ENCODE results near the gene JOSD2.

The JOSD2 gene

GRCh38 chr19:50512999-50513745 lies 2.2 kb upstream of the JOSD2 start:
- no peak for DNase-seq

- no peak for DNase-seq
These were observed 1.4 kb upstream of the JOSD2 start for GRCh38 chr19:50512112-50512998.

DNA sequence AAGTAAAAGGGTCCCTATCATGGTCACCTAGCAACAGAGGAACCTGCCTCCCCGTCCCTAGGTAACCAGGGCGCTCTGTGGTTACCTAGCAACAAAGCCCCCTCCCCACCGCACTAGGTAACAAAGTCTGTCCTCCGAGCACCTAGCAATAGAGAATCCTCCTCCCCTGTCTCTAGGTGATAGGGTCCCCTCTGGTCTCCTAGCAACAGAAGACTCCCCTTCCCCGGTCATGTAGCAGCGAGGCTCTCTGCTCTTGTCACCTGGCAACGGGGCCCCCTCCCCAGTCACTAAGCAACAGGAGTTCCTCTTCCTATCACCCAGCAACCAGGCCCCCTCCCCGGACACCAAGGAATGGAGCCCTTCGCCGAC lies 307 bp downstream of the JOSD2 start:
- no peak for DNase-seq

- DNase-seq: no peak
These were observed 795 bp downstream of the JOSD2 start for GRCh38 chr19:50510121-50510670.

GRCh38 chr19:50509366-50509765 lies 1.6 kb downstream of the JOSD2 start:
- DNase-seq: no peak

DNA sequence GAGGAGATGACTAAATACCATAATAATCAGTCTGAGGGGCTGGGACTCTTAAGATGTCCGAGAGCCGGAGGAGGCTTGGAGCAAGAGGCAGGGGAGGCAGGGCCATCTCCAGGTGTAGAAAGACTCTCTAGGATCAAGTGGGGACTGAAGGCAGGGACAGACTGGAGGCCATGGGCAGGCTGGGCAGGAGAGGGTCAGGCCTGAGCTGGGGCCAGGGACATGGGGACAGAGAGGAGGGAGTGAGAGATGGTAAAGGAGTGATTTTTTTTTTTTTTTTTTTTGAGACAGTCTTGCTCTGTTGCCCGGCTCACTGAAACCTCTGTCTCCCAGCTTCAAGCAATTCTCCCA lies 2.2 kb downstream of the JOSD2 start:
- DNase-seq: no peak

GRCh38 chr19:50507376-50507775 lies 3.6 kb downstream of the JOSD2 start:
- no peak for DNase-seq

GRCh38 chr19:50506700-50507099 lies 4.3 kb downstream of the JOSD2 start:
- no peak for DNase-seq

DNA sequence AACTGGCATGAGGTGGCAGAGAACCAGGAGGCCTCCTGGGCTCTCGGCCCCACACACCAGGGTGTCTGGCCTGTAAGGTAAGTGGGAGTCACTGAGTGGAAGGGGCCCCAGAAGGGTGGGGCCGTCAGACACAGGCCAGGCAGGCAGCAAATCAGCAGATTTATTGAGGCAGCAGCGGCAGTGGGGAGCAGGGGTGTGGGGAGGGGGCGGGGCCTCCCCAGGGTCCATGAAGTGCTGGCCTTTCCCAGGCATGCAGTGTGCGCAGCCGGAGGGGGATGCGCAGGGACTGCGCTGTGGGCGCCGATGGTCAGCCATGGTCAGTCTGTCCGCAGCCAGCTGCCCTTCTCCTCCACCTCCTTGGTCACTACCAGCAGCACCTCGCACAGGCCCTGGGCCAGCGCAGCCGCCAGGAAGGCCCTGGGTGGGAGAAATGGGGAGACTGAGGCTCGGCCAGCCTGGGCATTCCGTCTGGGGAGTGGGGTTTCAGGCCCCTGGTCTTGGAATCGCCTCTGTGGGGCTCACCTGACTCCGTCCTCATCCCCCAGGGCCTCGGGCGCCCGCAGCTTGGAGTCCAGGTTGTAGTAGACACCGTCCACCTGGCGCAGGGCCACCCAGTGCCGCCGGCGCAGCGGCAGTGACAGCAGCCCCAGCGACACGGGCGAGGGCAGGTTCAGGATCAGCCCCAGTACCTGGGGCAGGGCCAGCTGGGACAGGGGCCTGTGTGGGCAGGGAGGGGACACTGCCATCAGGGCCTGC lies 5.0 kb downstream of the JOSD2 start:
- DNase-seq: no peak

GRCh38 chr19:50501568-50502475 lies 9.2 kb downstream of the JOSD2 start:
- DNase-seq: no peak

DNA sequence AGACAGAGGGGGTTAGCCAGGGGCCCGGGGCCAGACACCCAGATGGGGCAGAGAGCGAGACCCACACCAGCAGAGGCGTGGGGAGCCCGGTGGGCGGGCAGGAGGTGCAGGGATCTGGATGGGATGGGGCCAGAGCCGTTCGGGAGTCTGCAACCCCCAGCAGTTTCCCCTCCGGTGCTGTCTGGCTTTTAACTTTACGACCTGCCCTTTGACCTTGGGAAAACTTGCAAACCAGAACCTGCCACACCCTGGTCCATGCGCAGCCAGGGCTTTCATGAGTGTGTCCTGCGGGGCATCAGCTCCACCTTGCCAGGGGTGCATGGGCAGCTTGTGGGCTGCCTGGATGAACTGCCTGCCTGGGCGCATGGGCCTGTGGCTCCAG lies 9.8 kb downstream of the JOSD2 start:
- DNase-seq: no peak

- no peak for DNase-seq
These were observed 10.2 kb downstream of the JOSD2 start for GRCh38 chr19:50500753-50501151.

GRCh38 chr19:50500060-50500752 lies 10.8 kb downstream of the JOSD2 start:
- no peak for DNase-seq

DNA sequence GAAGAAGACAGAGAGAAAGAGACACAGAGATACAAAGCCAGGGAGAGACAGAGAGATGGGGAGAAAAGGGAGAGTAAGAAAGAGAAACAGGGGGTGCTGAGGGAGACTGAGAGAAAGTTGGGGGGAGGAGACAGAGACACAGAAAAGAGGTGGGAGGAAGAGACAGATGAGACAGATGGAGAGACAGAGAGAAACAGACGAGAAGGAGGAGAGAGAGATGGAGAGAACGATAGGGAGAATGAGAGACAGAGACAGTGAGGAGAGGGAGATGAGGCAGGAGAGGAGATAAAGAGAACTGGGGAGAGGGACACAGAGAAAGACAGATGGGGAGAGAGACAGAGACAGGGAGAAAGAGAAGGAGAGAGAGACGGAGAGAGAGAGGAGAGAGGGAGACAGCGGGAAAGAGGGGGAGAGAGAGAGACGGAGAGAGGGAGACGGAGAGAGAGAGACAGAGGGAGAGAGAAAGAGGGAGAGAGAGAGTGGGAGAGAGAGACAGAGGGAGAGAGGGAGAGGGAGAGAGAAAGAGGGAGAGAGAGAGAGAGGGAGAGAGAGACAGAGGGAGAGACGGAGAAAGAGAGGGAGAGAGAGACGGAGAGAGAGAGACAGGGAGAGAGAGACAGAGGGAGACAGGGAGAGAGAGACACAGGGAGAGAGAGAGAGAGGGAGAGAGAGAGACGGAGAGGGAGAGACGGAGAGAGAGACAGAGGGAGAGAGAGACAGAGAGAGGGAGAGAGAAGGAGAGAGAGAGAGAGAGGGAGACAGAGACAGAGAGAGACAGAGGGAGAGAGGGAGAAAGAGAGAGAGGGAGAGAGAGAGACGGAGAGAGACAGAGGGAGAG lies 12.6 kb downstream of the JOSD2 start:
- DNase-seq: no peak

- DNase-seq: no peak
These were observed 14.0 kb downstream of the JOSD2 start for GRCh38 chr19:50497022-50497405.

DNA sequence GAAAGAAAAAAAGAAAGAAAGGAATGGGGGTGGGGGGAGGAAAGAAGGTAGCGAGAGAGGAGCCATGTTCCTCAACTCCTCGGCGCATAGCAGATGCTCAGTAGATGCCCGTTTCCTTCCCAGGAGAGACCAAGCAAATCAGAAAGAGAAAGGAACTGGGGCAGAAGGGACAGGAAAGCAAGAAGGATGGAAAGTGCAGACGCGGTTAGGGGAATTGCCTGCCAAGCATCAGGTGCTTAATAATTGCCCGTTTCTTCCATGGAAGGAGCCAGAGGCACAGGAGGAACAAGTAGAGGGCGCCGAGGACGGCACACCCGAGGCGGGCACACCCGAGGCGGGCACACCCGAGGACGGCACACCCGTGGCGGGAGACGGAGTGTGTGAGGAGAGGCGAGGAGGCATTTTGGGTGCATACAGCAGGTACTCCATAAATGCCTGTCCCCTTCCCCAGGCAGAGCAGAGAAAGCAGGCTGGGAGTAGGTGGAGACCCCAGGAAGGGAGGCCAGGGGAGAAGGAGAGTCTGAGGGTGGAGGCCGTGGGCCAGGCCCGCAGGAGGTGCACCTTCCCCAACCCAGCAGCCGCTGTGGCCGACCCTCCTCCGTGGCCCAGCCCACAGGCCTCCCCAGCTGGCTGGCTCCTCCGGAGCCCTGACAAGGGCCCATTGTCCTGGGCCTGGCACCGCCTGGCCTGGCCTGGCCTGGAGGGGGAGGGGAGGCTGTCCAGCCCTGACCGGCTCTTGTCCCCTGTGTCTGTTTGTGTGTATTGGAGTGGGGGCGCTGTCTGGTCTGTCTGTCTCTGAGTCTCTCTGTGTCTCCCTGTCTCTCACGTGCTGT lies 14.6 kb downstream of the JOSD2 start:
- DNase-seq: no peak

GRCh38 chr19:50495020-50495531 lies 15.9 kb downstream of the JOSD2 start:
- no peak for DNase-seq

GRCh38 chr19:50494186-50495019 lies 16.6 kb downstream of the JOSD2 start:
- no peak for DNase-seq

DNA sequence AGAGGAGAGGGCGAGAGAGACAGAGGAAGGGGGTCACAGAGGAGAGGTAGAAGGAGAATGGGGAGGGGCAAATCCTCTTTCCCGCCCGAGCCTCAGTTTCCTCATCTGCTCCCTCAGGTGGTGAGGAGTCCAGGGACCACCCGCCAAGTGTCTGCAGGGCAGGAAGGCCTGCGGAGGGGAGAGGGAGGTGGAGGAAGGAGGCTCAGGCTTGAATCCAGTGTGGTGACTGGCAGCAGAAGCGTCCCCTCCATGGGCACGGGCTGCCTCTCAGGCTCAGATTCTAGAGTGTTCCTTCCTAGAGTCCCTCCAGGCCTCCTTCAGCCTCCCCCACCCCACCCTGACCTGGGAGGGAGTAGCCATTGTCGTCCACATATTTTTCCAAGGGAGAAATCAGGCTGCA lies 17.8 kb downstream of the JOSD2 start:
- DNase-seq: no peak
